H4 (cell line): ENCODE measurements around the gene ACACA. TPM values are rescaled to one million over a fixed set of nuclear protein-coding genes. Genes with fewer than 3 reads are reported as not detected.

Experiments
- DNase-seq: peaks from one replicate; pipeline ENCODE4 v3.0.0-alpha.2; 2015; ENCODE audit warnings: low spot score
- total RNA-seq: library from RNA; depleted of rRNA; stranded (reverse); fragments of >200 nt; shearing (Covaris generic); gene quantifications from 2 replicates; pipeline ENCODE4 v1.2.3, GENCODE V29; 2014; rRNA removed

The ACACA gene
- total RNA-seq, 1 experiment from 2014 or later = 27.6 TPM

GRCh38 chr17:37037590-37038155 lies 369.0 kb downstream of the ACACA start:
- no peak for DNase-seq

Other genes with a start within 250 kb of the ACACA start
- not detected in 2 replicates for gene C17orf78, start 30.9 kb downstream of the ACACA start, total RNA-seq
- gene TADA2A, start 50 bp upstream of the ACACA start, total RNA-seq = 11.3 and 15.4 TPM in 2 replicates
- gene DUSP14, start 83.1 kb upstream of the ACACA start, total RNA-seq = 49.2 and 50.8 TPM in 2 replicates
- 5.6 and 9.8 TPM in 2 replicates for gene SYNRG, start 202.6 kb upstream of the ACACA start, total RNA-seq
- gene DDX52, start 236.6 kb upstream of the ACACA start, total RNA-seq = 14.4 and 24.4 TPM in 2 replicates